Measurements from ENCODE around the gene IQGAP2.
"Not testable (repeated sequence)": the region's sequence is repeated elsewhere in the genome, so short reads cannot be mapped to it uniquely, and the experiment has no call there.

Gene IQGAP2

GRCh38 chr5:76542887-76543690 lies 140.0 kb downstream of the IQGAP2 start:
- peak; percentile 15 for DNase-seq (ENCODE audit: low spot score)

- DNase-seq (ENCODE audit: low spot score), result peak; percentile 54
These were observed 141.3 kb downstream of the IQGAP2 start for GRCh38 chr5:76544268-76544926.

GRCh38 chr5:76545184-76545583 lies 142.1 kb downstream of the IQGAP2 start:
- no peak for DNase-seq (ENCODE audit: low spot score)

- DNase-seq (ENCODE audit: low spot score), result no peak
These were observed 143.5 kb downstream of the IQGAP2 start for GRCh38 chr5:76546497-76547102.

- DNase-seq (ENCODE audit: low spot score), result no peak
These were observed 144.3 kb downstream of the IQGAP2 start for GRCh38 chr5:76547242-76547890.

GRCh38 chr5:76547891-76548524 lies 144.9 kb downstream of the IQGAP2 start:
- DNase-seq (ENCODE audit: low spot score), result no peak

- DNase-seq (ENCODE audit: low spot score), result no peak
These were observed 145.6 kb downstream of the IQGAP2 start for GRCh38 chr5:76548525-76549229.

- DNase-seq (ENCODE audit: low spot score), result not testable (repeated sequence)
These were observed 147.8 kb downstream of the IQGAP2 start for GRCh38 chr5:76550881-76551280.

GRCh38 chr5:76552546-76552945 lies 149.5 kb downstream of the IQGAP2 start:
- DNase-seq (ENCODE audit: low spot score), result no peak

GRCh38 chr5:76553251-76553650 lies 150.2 kb downstream of the IQGAP2 start:
- DNase-seq (ENCODE audit: low spot score), result no peak

GRCh38 chr5:76555114-76555513 lies 152.0 kb downstream of the IQGAP2 start:
- no peak for DNase-seq (ENCODE audit: low spot score)

- DNase-seq (ENCODE audit: low spot score), result no peak
These were observed 152.6 kb downstream of the IQGAP2 start for GRCh38 chr5:76555717-76556116.

GRCh38 chr5:76556511-76557221 lies 153.6 kb downstream of the IQGAP2 start:
- DNase-seq (ENCODE audit: low spot score), result no peak

- DNase-seq (ENCODE audit: low spot score), result no peak
These were observed 158.1 kb downstream of the IQGAP2 start for GRCh38 chr5:76560952-76561891.

- no peak for DNase-seq (ENCODE audit: low spot score)
These were observed 158.9 kb downstream of the IQGAP2 start for GRCh38 chr5:76561959-76562358.

- DNase-seq (ENCODE audit: low spot score), result no peak
These were observed 161.9 kb downstream of the IQGAP2 start for GRCh38 chr5:76565009-76565408.

GRCh38 chr5:76570153-76570552 lies 167.1 kb downstream of the IQGAP2 start:
- DNase-seq (ENCODE audit: low spot score), result no peak

- DNase-seq (ENCODE audit: low spot score), result no peak
These were observed 168.5 kb downstream of the IQGAP2 start for GRCh38 chr5:76571559-76571958.

- DNase-seq (ENCODE audit: low spot score), result no peak
These were observed 173.4 kb downstream of the IQGAP2 start for GRCh38 chr5:76576450-76576849.

- no peak for DNase-seq (ENCODE audit: low spot score)
These were observed 173.9 kb downstream of the IQGAP2 start for GRCh38 chr5:76576996-76577395.
